Stimulated activated CD4-positive, alpha-beta T cell treated with anti-CD3 and anti-CD28 coated beads, Interleukin-15, amount 100 ng/mL, for 48 hours (primary cell): ENCODE measurements around the gene BRD4.
A peak's percentile ranks its signal among the peaks of the same experiment; 100 is the strongest.
"Not testable (repeated sequence)": the region's sequence is repeated elsewhere in the genome, so short reads cannot be mapped to it uniquely, and the experiment has no call there.

Experiments used
- DNase-seq, 2 donors: peaks; one replicate each; pipeline ENCODE4 v3.0.0-alpha.2; 2020; ENCODE audit warnings: low read depth in 2 of 2

The BRD4 gene

GRCh38 chr19:15332311-15332996 is at the start of gene BRD4:
Gene BRD4, minus strand, starts transcription at chr19:15332539. Its CDS starts 59,440 bp downstream, at chr19:15273099.
- DNase-seq, result peak; percentile 50 to 70

DNA sequence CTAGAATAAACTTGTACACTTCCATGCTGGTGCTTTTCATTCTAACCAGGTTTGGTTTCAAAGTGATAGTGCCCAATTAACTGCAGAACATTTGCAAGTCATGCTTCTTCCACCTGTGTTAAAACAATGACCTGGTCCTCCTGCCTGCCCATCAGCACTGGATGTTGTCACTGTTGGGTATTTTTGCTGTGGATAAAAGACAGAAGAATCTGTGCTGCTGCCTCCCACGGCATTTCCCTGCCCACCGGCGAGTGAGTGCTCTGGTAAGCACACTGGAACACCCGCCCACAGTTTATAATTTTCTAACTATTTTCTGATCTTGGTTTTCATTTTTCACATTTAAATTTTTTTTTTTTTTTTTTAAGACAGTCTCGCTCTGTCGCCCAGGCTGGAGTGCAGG is 49.5 kb upstream of the BRD4 start:
- DNase-seq, result no peak

DNA sequence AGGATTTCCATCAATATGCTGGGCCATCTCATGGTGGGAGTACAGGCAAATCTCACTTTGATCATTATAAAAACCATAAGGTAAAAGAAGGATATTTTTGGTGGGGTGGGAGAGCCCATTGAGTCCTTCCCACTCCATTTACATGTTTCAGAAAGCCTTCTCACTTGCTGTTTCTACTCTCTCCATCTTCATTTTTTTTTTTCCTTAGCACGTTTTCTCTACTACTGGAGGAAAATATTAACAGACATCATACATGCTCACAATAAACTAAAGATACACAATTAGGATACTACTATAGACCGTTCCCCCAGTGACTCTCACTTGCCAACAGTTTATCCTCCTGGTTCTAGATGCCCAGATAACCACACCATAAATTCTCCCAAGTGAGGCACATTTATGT is 49.1 kb upstream of the BRD4 start:
- no peak for DNase-seq

- peak; percentile 28 to 29 for DNase-seq
These were observed 47.8 kb upstream of the BRD4 start for GRCh38 chr19:15379999-15380647.

DNA sequence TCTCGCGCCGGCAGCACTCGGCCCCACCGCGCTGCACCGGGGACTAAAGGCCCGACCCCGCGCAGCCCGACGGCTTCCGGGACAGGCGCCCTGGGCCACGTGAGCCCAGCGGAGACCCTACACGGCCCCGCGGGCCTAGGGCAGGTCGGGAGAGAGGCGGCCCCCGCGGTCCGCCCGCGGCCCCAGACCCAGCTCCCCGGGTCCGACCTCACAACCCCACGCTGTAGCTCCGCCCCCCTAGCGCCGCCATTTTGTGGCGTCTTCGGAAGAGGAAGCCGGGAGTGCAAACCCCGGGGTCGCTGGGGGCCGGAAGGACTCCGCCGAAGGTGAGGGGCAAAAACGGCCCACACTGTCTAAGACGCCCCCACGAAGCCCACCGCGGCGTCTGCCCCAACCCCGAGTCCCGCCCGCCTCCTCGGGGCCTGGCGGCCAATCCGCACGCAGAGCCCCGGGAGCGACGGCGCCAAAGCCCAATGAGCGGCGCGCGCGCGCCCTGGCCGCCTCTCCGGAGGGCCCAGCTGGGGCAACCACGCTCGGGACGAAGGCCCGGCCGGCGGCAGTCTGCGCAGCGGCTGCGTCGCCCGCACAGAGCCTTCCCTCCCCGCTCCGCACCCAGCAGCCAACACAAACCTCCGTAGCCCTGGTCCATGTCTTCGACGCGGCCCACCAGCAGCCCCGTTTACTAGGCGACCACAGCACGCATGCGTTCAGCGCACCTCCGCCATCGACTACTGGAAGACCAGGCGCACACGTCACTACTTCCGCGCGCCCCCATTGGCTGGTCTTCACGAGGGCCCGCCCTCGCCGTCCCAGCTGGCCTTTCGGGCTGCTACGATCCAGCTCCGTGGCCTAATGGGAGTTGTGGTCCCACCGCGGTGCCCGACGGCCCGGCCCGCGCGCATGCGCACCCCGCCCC is 47.0 kb upstream of the BRD4 start, which contains the start of gene AKAP8:
Gene AKAP8, minus strand, starts transcription at position 705 of the 916 bp plus-strand sequence. Its CDS starts 56 bp downstream, at position 649.
- DNase-seq, result peak; percentile 97

DNA sequence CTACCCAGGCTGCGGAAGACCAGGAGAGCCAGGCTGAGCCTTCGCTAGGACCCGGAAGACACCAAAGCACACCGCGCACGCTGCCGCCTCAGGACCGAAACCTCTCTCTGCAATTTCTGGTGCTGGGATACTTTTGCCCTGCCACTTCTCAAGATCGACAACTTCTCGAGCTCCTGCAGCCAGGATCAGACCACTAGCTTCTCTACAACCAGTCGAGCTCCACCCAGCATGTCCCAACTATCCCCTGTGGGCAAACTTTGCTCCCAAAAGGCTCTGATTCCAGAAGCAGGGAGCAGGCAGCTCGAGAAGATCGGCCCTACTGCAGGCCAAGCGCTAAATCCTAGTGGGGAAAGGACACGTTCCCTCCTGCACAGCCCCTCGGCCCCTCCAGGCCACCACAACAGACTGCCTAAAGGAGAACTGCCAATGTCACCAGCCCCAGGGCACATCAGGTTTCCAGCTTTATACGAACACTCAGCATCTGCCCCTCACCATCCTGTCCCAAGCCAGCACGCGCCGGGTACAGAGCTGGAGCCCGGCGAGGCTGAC is 46.3 kb upstream of the BRD4 start:
- peak; percentile 34 to 42 for DNase-seq

GRCh38 chr19:15374796-15375440 is 42.6 kb upstream of the BRD4 start:
- DNase-seq, result no peak

GRCh38 chr19:15374105-15374651 is 41.8 kb upstream of the BRD4 start:
- DNase-seq, result no peak

DNA sequence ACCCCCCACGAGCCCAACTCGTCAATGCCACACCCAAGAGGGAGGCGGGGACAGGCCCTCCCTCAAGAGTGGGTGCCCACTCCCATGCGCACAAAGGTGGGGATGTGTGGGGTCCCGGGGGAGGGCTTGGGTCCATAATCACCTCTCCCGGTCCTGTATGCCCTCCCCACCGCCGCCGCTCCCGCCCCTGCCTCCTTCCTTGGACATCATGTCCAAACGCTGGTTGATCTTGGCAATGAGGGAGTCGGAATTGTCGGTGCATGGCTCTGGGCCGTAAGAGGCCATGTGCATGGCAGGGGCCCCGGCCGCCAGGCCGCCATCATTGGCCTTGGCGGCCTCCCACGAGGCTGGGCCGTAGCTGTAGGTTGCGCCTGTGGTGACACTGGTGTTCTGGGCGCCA is 41.3 kb upstream of the BRD4 start:
- no peak for DNase-seq

DNA sequence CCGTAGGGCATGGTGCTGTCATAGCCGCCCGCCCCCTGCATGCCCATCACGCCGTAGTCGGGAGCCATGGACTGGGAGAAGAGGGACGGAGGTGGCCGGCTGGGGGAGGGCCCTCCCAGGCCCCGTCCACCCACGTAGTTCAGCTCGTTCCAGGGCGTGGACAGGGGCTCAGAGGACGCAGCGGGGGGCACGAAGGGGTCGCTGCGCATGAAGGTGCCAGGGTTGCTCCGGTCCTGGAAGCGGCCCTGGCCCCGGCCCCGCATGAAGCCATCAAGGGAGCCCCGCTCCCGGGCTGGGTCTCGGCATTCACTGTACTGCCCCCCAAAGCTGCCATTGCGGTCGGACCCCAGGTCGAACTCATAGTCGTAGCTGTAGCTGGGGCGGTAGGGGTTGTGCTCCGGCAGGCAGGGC is 40.6 kb upstream of the BRD4 start:
- DNase-seq, result no peak

DNA sequence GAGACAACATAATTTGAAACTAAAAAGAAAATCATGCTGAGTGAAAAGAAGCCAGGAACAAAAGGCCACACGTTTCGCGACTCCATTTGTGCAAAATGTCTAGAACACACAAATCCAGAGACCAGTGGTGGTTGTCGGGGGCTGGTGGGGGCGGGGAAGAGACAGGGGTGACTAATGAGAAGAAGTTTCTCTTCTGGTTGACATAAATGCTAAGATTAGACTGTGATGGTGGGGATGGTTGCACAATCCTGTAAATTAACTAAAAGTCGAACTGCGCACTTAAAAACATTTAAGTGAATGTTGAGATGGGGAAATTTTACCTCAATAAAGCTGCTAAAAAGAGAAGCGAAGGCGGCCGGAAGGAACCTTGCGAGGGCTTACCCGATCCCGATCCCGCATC is 40.1 kb upstream of the BRD4 start:
- DNase-seq, result peak in 1 of 2 donors; percentile 15

- DNase-seq, result no peak
These were observed 39.5 kb upstream of the BRD4 start for GRCh38 chr19:15371786-15372380.

GRCh38 chr19:15371119-15371518 is 38.8 kb upstream of the BRD4 start:
- no peak for DNase-seq

- no peak for DNase-seq
These were observed 37.2 kb upstream of the BRD4 start for GRCh38 chr19:15369594-15369891.

DNA sequence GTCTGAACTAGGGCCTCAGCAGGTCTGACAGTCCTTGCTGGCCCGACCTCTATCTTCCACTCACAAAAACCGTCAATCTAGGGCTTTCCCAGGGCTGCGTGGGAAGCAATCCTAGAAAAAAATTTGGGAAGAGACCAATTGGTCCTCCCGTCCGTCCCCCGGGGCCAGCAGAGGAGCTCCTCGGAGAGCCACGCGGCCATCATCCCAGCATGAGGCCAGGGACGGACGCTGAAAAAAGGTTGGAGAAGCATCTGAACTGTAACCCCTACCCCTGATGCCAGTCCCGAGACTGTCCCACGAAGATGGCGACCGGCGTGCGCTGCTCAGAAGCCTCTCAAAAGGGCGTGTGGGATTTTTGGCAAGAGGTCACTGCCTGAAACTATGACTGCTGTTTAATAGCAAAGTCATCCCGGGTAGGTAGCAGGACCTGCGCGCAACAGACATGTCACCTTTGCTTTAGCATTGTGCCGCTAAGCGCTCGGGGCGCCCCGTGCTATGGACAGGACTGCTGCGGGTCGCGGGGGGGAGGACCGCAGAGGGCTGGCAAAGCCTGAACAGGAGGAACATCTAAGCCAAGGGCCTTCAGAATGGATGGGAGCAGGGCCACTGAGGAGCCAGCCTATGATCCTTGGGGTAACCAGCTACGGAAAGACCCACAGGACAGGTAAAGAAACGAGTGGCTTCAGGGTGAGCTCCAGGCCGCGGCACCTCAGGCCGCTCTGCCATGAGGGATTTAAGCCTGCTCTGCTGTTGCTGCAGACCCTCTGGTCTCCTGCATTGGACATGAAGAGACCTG is 36.7 kb upstream of the BRD4 start:
- DNase-seq, result no peak

- no peak for DNase-seq
These were observed 35.8 kb upstream of the BRD4 start for GRCh38 chr19:15368051-15368632.

- no peak for DNase-seq
These were observed 35.1 kb upstream of the BRD4 start for GRCh38 chr19:15367439-15367838.

GRCh38 chr19:15365264-15365663 is 32.9 kb upstream of the BRD4 start:
- no peak for DNase-seq

- DNase-seq, result not testable (repeated sequence)
These were observed 31.5 kb upstream of the BRD4 start for GRCh38 chr19:15363791-15364190.

- DNase-seq, result not testable (repeated sequence)
These were observed 30.7 kb upstream of the BRD4 start for GRCh38 chr19:15363048-15363447.
